ENCODE measurements around the gene NES.

Gene NES

GRCh38 chr1:156676820-156677615, at the start of gene NES:
Gene NES (minus strand): TSS chr1:156677407. CDS start chr1:156677264, 143 bp downstream.
- DNase-seq (ENCODE audit: low read depth in 3 of 3, low spot score in 1 of 3): no peak

- DNase-seq (ENCODE audit: low read depth in 3 of 3, low spot score in 1 of 3): no peak
These were observed 49.5 kb upstream of the NES start for GRCh38 chr1:156726549-156727226.

- DNase-seq (ENCODE audit: low read depth in 3 of 3, low spot score in 1 of 3): peak in 2 of 3 donors; percentile 54 to 70
These were observed 48.6 kb upstream of the NES start for GRCh38 chr1:156725683-156726280.

- DNase-seq (ENCODE audit: low read depth in 3 of 3, low spot score in 1 of 3): no peak
These were observed 44.3 kb upstream of the NES start for GRCh38 chr1:156721535-156721934.

- no peak for DNase-seq (ENCODE audit: low read depth in 3 of 3, low spot score in 1 of 3)
These were observed 43.9 kb upstream of the NES start for GRCh38 chr1:156721131-156721530.

GRCh38 chr1:156717351-156717750, 40.1 kb upstream of the NES start:
- no peak for DNase-seq (ENCODE audit: low read depth in 3 of 3, low spot score in 1 of 3)

GRCh38 chr1:156714830-156715229, 37.6 kb upstream of the NES start:
- no peak for DNase-seq (ENCODE audit: low read depth in 3 of 3, low spot score in 1 of 3)

- no peak for DNase-seq (ENCODE audit: low read depth in 3 of 3, low spot score in 1 of 3)
These were observed 35.4 kb upstream of the NES start for GRCh38 chr1:156712626-156713025.

GRCh38 chr1:156711011-156711817, 34.0 kb upstream of the NES start:
- DNase-seq (ENCODE audit: low read depth in 3 of 3, low spot score in 1 of 3): no peak

- no peak for DNase-seq (ENCODE audit: low read depth in 3 of 3, low spot score in 1 of 3)
These were observed 32.7 kb upstream of the NES start for GRCh38 chr1:156709757-156710489.

GRCh38 chr1:156709031-156709430, 31.8 kb upstream of the NES start:
- DNase-seq (ENCODE audit: low read depth in 3 of 3, low spot score in 1 of 3): no peak

- no peak for DNase-seq (ENCODE audit: low read depth in 3 of 3, low spot score in 1 of 3)
These were observed 31.0 kb upstream of the NES start for GRCh38 chr1:156708218-156708661.

GRCh38 chr1:156707417-156708217, 30.4 kb upstream of the NES start:
- DNase-seq (ENCODE audit: low read depth in 3 of 3, low spot score in 1 of 3): no peak

- no peak for DNase-seq (ENCODE audit: low read depth in 3 of 3, low spot score in 1 of 3)
These were observed 29.6 kb upstream of the NES start for GRCh38 chr1:156706657-156707416.

- DNase-seq (ENCODE audit: low read depth in 3 of 3, low spot score in 1 of 3): peak; percentile 21 to 68 (median 53)
These were observed 28.9 kb upstream of the NES start for GRCh38 chr1:156705918-156706656.

GRCh38 chr1:156705321-156705917, 28.2 kb upstream of the NES start, which contains the start of gene CRABP2:
Gene CRABP2 (minus strand): TSS chr1:156705583. CDS start chr1:156705446, 137 bp downstream.
- peak in 1 of 3 donors; percentile 19 for DNase-seq (ENCODE audit: low read depth in 3 of 3, low spot score in 1 of 3)

- DNase-seq (ENCODE audit: low read depth in 3 of 3, low spot score in 1 of 3): peak in 2 of 3 donors; percentile 9 to 22
These were observed 27.7 kb upstream of the NES start for GRCh38 chr1:156704930-156705320.
